Vagina (tissue), 2 donors: ENCODE data around the gene CCSER1.
"Not testable (repeated sequence)": the region's sequence is repeated elsewhere in the genome, so short reads cannot be mapped to it uniquely, and the experiment has no call there.

Experiments
- POLR2A ChIP-seq, 2 donors: fragments of 450-650 bp; IDR thresholded peaks; one replicate each; pipeline ENCODE4 v1.6.1; 2017; ENCODE audit warnings: antibody characterized with exemption in 2 of 2, mild to moderate bottlenecking in 2 of 2, moderate library complexity in 2 of 2
- POLR2AphosphoS5 ChIP-seq, 2 donors: sonication (generic); formaldehyde crosslinking; IDR thresholded peaks; one replicate each; pipeline ENCODE4 v1.9.0; 2017; ENCODE audit warnings: antibody characterized with exemption in 2 of 2, mild to moderate bottlenecking in 2 of 2, low read depth in 1 of 2; ENCODE audit not compliant: insufficient read depth in 1 of 2

DNA sequence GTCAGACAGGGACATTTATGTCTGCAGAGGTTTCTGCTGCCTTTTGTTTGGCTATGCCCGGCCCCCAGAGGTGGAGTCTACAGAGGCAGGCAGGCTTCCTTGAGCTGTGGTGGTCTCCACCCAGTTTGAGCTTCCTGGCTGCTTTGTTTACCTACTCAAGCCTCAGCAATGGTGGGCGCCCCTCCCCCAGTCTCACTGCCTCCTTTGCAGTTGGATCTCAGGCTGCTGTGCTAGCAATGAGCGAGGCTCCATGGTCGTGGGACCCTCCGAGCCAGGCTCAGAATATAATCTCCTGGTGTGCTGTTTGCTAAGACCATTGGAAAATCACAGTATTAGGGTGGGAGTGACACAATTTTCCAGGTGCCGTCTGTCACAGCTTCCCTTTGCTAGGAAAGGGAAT, 578.3 kb downstream of the CCSER1 start:
- not testable (repeated sequence) for TF ChIP-seq POLR2AphosphoS5 (IDR thresholded peaks at IDR 0.05; ENCODE audit: insufficient read depth in 1 of 2, low read depth in 1 of 2); POLR2A (IDR thresholded peaks at IDR 0.05)
